HepG2 (cell line): ENCODE measurements around the gene MYLK. TPM values are rescaled to one million over a fixed set of nuclear protein-coding genes. Genes with fewer than 3 reads are reported as not detected.

Experiments used
- ATAC-seq: fragments of 200-7000 bp; cut with Tn5 transposase; 3 replicates; pipeline ENCODE4 v1.9.1; 2020; ENCODE audit warnings: mild to moderate bottlenecking, moderate library complexity
- BruUV-seq: library from RNA; stranded (reverse); fragments of 400-500 nt; replicated peaks from 2 replicates; lab custom pipeline; 2021; lab: Mats Ljungman, UMichigan
- CTCF ChIA-PET: fragments of 300-600 bp; formaldehyde crosslinking; extraction: SDS; loops from one replicate; lab custom pipeline; 2021; ENCODE audit warnings: low total read pairs, inconsistent platforms, low intra/inter-chr PET ratio; lab: Yijun Ruan, JAX
- POLR2A ChIA-PET: fragments of 350-600 bp; sonication (Branson Sonifier 250); formaldehyde crosslinking; loops from one replicate; lab custom pipeline; 2020; ENCODE audit warnings: antibody characterized with exemption, inconsistent platforms; lab: Yijun Ruan, JAX
- DNase-seq: peaks from one replicate; pipeline ENCODE4 v3.0.0-alpha.2; 2015; ENCODE audit warnings: low spot score
- FAIRE-seq: peaks from 3 replicates; lab custom pipeline; 2011; peaks lifted over from hg19 to GRCh38; lab: Jason Lieb, UNC
- H2AFZ ChIP-seq: one replicate; pipeline ENCODE4 v1.6.1; 2011; ENCODE audit warnings: low read length, inconsistent platforms
- H3K27ac ChIP-seq: fragments of 300-600 bp; 3 replicates; pipeline ENCODE4 v1.8.0; 2011; ENCODE audit warnings: mixed run types, mild to moderate bottlenecking, mixed read lengths, low read length, inconsistent platforms; ENCODE audit not compliant: insufficient read depth; ENCODE audit errors: extremely low read length
- H3K27me3 ChIP-seq, 2 experiments: fragments of 200-600 bp in 1 of 2; 2 replicates in 1 of 2; 3 replicates in 1 of 2; pipeline versions ENCODE4 v1.6.0 to v1.8.0; 2011; ENCODE audit warnings: low read length in 2 of 2, mild to moderate bottlenecking in 2 of 2, moderate library complexity in 2 of 2, inconsistent platforms in 1 of 2; ENCODE audit not compliant: insufficient read depth in 2 of 2, control insufficient read depth in 1 of 2
- H3K36me3 ChIP-seq, 2 experiments: fragments of 200-600 bp in 1 of 2; replicated peaks in 1 of 2; 2 replicates in 1 of 2; 3 replicates in 1 of 2; pipeline versions ENCODE4 v1.5.1 to v1.8.0; 2011; ENCODE audit warnings: low read length in 2 of 2, inconsistent platforms in 1 of 2; ENCODE audit not compliant: insufficient read depth in 2 of 2, control insufficient read depth in 1 of 2
- H3K4me1 ChIP-seq: 2 replicates; pipeline ENCODE4 v1.5.1; 2012; ENCODE audit warnings: low read length, inconsistent platforms; ENCODE audit not compliant: insufficient read depth
- H3K4me2 ChIP-seq: 2 replicates; pipeline ENCODE4 v1.6.0; 2011; ENCODE audit warnings: low read depth, low read length, inconsistent platforms
- H3K4me3 ChIP-seq, 3 experiments: fragments of 200-600 bp in 1 of 3; sonication (generic), shearing (Covaris generic) in 1 of 3; replicated peaks in 1 of 3; 2 replicates each; pipeline ENCODE4 v1.5.1; 2011 to 2016; ENCODE audit warnings: low read length in 3 of 3, inconsistent platforms in 2 of 3, low read depth in 2 of 3, mild to moderate bottlenecking in 2 of 3, control low read depth in 1 of 3, mixed read lengths in 1 of 3; ENCODE audit not compliant: insufficient read depth in 1 of 3
- H3K79me2 ChIP-seq: one replicate; pipeline ENCODE4 v1.6.1; 2011; ENCODE audit warnings: low read length, inconsistent platforms; ENCODE audit not compliant: insufficient read depth
- H3K9ac ChIP-seq: 2 replicates; pipeline ENCODE4 v1.6.0; 2011; ENCODE audit warnings: mild to moderate bottlenecking, low read depth, low read length, inconsistent platforms; ENCODE audit not compliant: insufficient read depth
- H3K9me3 ChIP-seq: 2 replicates; pipeline ENCODE4 v1.5.1; 2012; ENCODE audit warnings: mild to moderate bottlenecking, low read length
- H4K20me1 ChIP-seq: 2 replicates; pipeline ENCODE4 v1.6.0; 2011; ENCODE audit warnings: inconsistent platforms, mild to moderate bottlenecking, low read length, moderate library complexity; ENCODE audit not compliant: insufficient read depth
- HMG20B ChIP-seq: conservative IDR thresholded peaks from 2 replicates; pipeline ENCODE4 v1.6.1; 2016; ENCODE audit warnings: missing genetic modification reagents, missing compliant biosample characterization
- KDM5A ChIP-seq: fragments of 200-600 bp; sonication (generic); IDR thresholded peaks from 2 replicates; pipeline ENCODE4 v1.7.0; 2018; ENCODE audit warnings: antibody characterized with exemption, mild to moderate bottlenecking, low read length, borderline replicate concordance
- SNAPC4 ChIP-seq: sonication (generic); formaldehyde crosslinking; IDR thresholded peaks from 2 replicates; pipeline ENCODE4 v1.4.0; 2020; ENCODE audit warnings: mild to moderate bottlenecking, missing genetic modification reagents
- THRA ChIP-seq: sonication (generic); formaldehyde crosslinking; IDR thresholded peaks from 2 replicates; pipeline ENCODE4 v1.4.0; 2020; ENCODE audit warnings: missing genetic modification reagents, borderline replicate concordance
- ZBED4 ChIP-seq: sonication (generic); formaldehyde crosslinking; IDR thresholded peaks from 2 replicates; pipeline ENCODE4 v1.4.0; 2020; ENCODE audit warnings: missing genetic modification reagents, borderline replicate concordance
- ZNF292 ChIP-seq: sonication (generic); formaldehyde crosslinking; IDR thresholded peaks from 2 replicates; pipeline ENCODE4 v1.8.1; 2022; ENCODE audit warnings: mild to moderate bottlenecking, low read depth, missing genetic modification reagents, borderline replicate concordance
- WGBS: methylation state at CpG from one replicate; pipeline ENCODE4 v1.1.6; 2017; ENCODE audit warnings: low lambda C conversion rate; 5-methylcytosine and 5-hydroxymethylcytosine counted together
- in situ Hi-C: cut with HindIII; loops from 2 replicates; pipeline ENCODE4 v1.10.0; 2017; ENCODE audit warnings: low pct_unique_long_range_greater_than_20kb; ENCODE audit not compliant: extremely low pct_ligation_motif_present
- intact Hi-C: fragments of 100-400 bp; cut with micrococcal nuclease; formaldehyde crosslinking; loops from one replicate; pipeline ENCODE4 v1.10.0; 2022; ENCODE audit not compliant: unreplicated experiment
- polyA plus RNA-seq, 8 experiments: library from polyadenylated mRNA; depleted of rRNA in 3 of 8; stranded (reverse) in 7 of 8; unstranded in 1 of 8; fragments of >200 nt; fragmentation: Illumina TruSeq in 4 of 8; extraction: Trizol in 4 of 8; gene quantifications; 2 replicates each; pipeline versions ENCODE4 v1.2.1 to v1.2.3, GENCODE V29; 2011 to 2016; ENCODE audit warnings: low read depth in 4 of 8, missing spikeins in 1 of 8, mixed read lengths in 1 of 8; ENCODE audit not compliant: insufficient read depth in 1 of 8
- total RNA-seq, 5 experiments: library from RNA; depleted of rRNA; stranded (reverse); fragments of >200 nt; fragmentation: Illumina TruSeq; extraction: Trizol; gene quantifications; 2 replicates each; pipeline ENCODE4 v1.2.3, GENCODE V29; 2016; ENCODE audit warnings: low read depth in 1 of 5

MYLK gene
- total and polyA plus RNA-seq, 2 of the 13 experiments (the other 11 are each of a cell fraction or from before 2014, with no cell fraction given), result 10.6 to 34.9 TPM

- Histone ChIP-seq H2AFZ (no peak overlapping the region), H3K27ac (no peak overlapping the region), H3K4me1 (no peaks in the 10 kb centered on the region), H3K36me3 (peaks cover 13 to 53% of the 10 kb centered on the region in 2 experiments; a peak in 4 of 5 replicates), H3K79me2 (peaks cover 6% of the 10 kb centered on the region), H3K4me2 (no peak overlapping the region), H3K9ac (no peak overlapping the region), H4K20me1 (no peaks in the 10 kb centered on the region; the same call in 1 of the 2 replicates), H3K27me3 (no peaks in the 10 kb centered on the region), H3K9me3 (no peaks in the 10 kb centered on the region), H3K4me3 (no peak overlapping the region)
- ATAC-seq (no peak), FAIRE-seq (no peak), DNase-seq (no peak)
- 95% methylated on average over 6 of the region's 6 CpGs for whole genome bisulfite sequencing
- ChIA-PET CTCF (no interaction called here), POLR2A (no interaction called here)
- in situ Hi-C loops (no loop called here), intact Hi-C loops (no loop called here)
- BruUV-seq, result no TSS peak
- TF ChIP-seq KDM5A (no peak), THRA (CRISPR knock-in tag) (no peak), ZBED4 (CRISPR knock-in tag) (no peak), SNAPC4 (no peak), ZNF292 (CRISPR knock-in tag) (no peak), HMG20B (CRISPR knock-in tag) (no peak)
Observed at GRCh38 chr3:123564056-123564455, 320.1 kb downstream of the MYLK start.
